ENCODE results near the gene EMILIN1. TPM values are rescaled to one million over a fixed set of nuclear protein-coding genes. Genes with fewer than 3 reads are reported as not detected.
A peak's percentile ranks its signal among the peaks of the same experiment; 100 is the strongest.

The EMILIN1 gene
- total and polyA plus RNA-seq, 2 donors (not counting 3 experiments of a cell fraction or from before 2014, with no cell fraction given), result 11.7 to 16.6 TPM

DNA sequence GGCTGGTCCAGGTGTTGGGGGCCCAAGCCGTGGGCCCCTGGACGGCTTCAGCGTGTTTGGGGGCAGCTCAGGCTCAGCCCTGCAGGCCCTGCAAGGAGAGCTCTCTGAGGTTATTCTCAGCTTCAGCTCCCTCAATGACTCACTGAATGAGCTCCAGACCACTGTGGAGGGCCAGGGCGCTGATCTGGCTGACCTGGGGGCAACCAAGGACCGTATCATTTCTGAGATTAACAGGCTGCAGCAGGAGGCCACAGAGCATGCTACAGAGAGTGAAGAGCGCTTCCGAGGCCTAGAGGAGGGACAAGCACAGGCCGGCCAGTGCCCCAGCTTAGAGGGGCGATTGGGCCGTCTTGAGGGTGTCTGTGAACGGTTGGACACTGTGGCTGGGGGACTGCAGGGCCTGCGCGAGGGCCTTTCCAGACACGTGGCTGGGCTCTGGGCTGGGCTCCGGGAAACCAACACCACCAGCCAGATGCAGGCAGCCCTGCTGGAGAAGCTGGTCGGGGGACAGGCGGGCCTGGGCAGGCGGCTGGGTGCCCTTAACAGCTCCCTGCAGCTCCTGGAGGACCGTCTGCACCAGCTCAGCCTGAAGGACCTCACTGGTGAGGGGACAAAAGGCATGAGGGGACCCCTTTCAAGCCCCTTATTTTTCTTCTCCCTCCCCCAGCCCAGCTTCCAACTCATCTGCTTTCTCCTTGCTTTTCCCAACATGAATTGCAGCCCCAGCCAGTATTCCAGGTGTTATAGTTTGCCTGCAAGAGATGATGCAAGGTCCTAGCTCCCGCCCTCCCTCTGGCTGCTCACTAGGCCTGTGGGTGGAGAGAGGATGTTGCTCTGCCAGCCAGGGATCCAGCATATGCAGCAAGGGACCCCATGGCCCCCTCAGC is 5.2 kb downstream of the EMILIN1 start:
- no peak for TF ChIP-seq GATA2 (IDR thresholded peaks at IDR 0.05; ENCODE audit: insufficient read depth, insufficient read length, low read depth, low read length)
- TF ChIP-seq MYC (IDR thresholded peaks at IDR 0.05; ENCODE audit: low read depth, low read length), result no peak
- TF ChIP-seq, protein P1, sequence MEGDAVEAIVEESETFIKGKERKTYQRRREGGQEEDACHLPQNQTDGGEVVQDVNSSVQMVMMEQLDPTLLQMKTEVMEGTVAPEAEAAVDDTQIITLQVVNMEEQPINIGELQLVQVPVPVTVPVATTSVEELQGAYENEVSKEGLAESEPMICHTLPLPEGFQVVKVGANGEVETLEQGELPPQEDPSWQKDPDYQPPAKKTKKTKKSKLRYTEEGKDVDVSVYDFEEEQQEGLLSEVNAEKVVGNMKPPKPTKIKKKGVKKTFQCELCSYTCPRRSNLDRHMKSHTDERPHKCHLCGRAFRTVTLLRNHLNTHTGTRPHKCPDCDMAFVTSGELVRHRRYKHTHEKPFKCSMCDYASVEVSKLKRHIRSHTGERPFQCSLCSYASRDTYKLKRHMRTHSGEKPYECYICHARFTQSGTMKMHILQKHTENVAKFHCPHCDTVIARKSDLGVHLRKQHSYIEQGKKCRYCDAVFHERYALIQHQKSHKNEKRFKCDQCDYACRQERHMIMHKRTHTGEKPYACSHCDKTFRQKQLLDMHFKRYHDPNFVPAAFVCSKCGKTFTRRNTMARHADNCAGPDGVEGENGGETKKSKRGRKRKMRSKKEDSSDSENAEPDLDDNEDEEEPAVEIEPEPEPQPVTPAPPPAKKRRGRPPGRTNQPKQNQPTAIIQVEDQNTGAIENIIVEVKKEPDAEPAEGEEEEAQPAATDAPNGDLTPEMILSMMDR (IDR thresholded peaks at IDR 0.05; ENCODE audit: extremely low read depth in 1 of 2, insufficient read depth in 1 of 2, low read depth in 1 of 2, low read length in 2 of 2), result no peak
- no peak for TF ChIP-seq FOS (IDR thresholded peaks at IDR 0.05; ENCODE audit: borderline replicate concordance, insufficient read depth, low read length)
- TF ChIP-seq, protein P2, sequence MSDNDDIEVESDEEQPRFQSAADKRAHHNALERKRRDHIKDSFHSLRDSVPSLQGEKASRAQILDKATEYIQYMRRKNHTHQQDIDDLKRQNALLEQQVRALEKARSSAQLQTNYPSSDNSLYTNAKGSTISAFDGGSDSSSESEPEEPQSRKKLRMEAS (IDR thresholded peaks at IDR 0.05; ENCODE audit: insufficient read depth, insufficient read length), result no peak
- no peak for TF ChIP-seq POLR2A (IDR thresholded peaks at IDR 0.05; ENCODE audit: low read depth, low read length)
- no peak for TF ChIP-seq EZH2 (IDR thresholded peaks at IDR 0.05; ENCODE audit: borderline replicate concordance, low read depth, low read length, severe bottlenecking)
- no peak for TF ChIP-seq POLR2AphosphoS5 (IDR thresholded peaks at IDR 0.05; ENCODE audit: insufficient read depth, low read depth, low read length)
- FAIRE-seq (no peak), DNase-seq (ENCODE audit: low read depth, low spot score) (no peak)
- POLR2A ChIA-PET, result no interaction called here
- Histone ChIP-seq H3K4me1 (ENCODE audit: control insufficient read depth, extremely low read depth, insufficient read depth, low read length) (peaks cover 12% of the 10 kb centered on the region), H3K9ac (replicated peaks; ENCODE audit: extremely low read depth, insufficient read depth, low read length) (no peak overlapping the region), H3K27ac (ENCODE audit: insufficient read depth, low read depth, low read length) (no peak overlapping the region), H2AFZ (ENCODE audit: low read depth, low read length) (no peak overlapping the region), H3K36me3 (ENCODE audit: control insufficient read depth in 2 of 2, extremely low read depth in 1 of 2, insufficient read depth in 2 of 2, low read length in 2 of 2) (no peaks in the 10 kb centered on the region), H3K4me3 (replicated peaks in 1 of 3; ENCODE audit: insufficient read depth in 1 of 3, low read depth in 1 of 3, low read length in 3 of 3) (no peak overlapping the region), H3K79me2 (ENCODE audit: control insufficient read depth, insufficient read depth, low read length) (no peaks in the 10 kb centered on the region), H4K20me1 (replicated peaks; ENCODE audit: control insufficient read depth, extremely low read depth, insufficient read depth, low read length) (no peaks in the 10 kb centered on the region), H3K9me3 (replicated peaks; ENCODE audit: control insufficient read depth, insufficient read depth, low read length) (no peaks in the 10 kb centered on the region), H3K9me1 (replicated peaks; ENCODE audit: control insufficient read depth, extremely low read depth, insufficient read depth, low read length) (no peaks in the 10 kb centered on the region), H3K4me2 (ENCODE audit: insufficient read depth, low read length) (no peak overlapping the region), H3K27me3 (ENCODE audit: control insufficient read depth in 2 of 2, insufficient read depth in 2 of 2, low read length in 2 of 2) (no peaks in the 10 kb centered on the region)
- intact Hi-C loops (cut with micrococcal nuclease), result no loop called here
- dilution Hi-C loops (cut with MboI; ENCODE audit: extremely low pct_ligation_motif_present, low sequenced_read_pairs), result no loop called here
- BruUV-seq (replicated peaks), result TSS peak; percentile 22
- CTCF ChIA-PET, result interaction anchor here (1.2 to 6.0 kb wide), 4 partner anchors 9 to 122 kb away, joined by 3 to 55 read pairs (median 33); partner anchors contain the start of genes AGBL5 and OST4

Measured in endothelial cell of umbilical vein (primary cell).